ENCODE data around the gene USP37.

DNA sequence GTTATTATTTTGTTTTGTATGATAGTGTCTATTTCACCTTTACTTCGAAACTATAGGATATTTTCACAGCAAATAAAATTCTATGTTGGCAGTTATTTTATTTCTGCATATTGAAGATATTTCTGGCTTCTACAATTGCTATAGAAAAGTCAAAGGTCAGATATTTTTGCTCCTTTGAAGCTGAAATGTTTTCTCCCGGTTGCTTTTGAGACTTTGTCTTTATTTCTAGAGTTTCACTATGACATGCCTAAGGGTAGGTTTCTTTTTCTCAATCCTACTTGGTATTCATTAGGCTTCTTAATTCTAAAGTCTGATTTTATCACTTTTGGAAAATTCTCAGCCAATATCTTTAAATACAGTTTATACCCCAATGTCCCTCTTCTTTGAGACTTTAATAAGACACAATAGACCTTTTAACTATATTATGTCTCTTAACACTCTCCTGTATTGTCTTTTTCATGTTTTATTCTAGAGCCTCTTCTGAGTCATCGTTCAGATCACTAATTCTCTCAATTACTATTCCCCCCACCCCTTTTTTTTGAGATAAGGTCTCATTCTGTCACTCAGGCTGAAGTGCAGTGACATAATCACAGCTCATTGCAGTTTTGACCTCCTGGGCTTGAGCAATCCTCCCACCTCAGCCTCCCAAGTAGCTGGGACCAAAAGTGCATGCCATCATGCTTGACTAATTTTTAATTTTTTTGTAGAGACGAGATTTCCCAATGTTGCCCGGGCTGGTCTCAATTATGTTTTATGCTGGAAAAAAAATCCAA is 50.5 kb downstream of the USP37 start:
- no peak for TF ChIP-seq STAG1 (CRISPR knock-in tag; IDR thresholded peaks at IDR 0.05)
- no peak for TF ChIP-seq SETDB1 (CRISPR knock-in tag; IDR thresholded peaks at IDR 0.05; ENCODE audit: borderline replicate concordance)
- TF ChIP-seq GTF3A (CRISPR knock-in tag; conservative IDR thresholded peaks at IDR 0.05): no peak
- TF ChIP-seq ZNF879 (CRISPR knock-in tag; IDR thresholded peaks at IDR 0.05): no peak
- no peak for TF ChIP-seq MXI1 (IDR thresholded peaks at IDR 0.05; ENCODE audit: borderline replicate concordance, low read depth, low read length)
- TF ChIP-seq, protein P1, sequence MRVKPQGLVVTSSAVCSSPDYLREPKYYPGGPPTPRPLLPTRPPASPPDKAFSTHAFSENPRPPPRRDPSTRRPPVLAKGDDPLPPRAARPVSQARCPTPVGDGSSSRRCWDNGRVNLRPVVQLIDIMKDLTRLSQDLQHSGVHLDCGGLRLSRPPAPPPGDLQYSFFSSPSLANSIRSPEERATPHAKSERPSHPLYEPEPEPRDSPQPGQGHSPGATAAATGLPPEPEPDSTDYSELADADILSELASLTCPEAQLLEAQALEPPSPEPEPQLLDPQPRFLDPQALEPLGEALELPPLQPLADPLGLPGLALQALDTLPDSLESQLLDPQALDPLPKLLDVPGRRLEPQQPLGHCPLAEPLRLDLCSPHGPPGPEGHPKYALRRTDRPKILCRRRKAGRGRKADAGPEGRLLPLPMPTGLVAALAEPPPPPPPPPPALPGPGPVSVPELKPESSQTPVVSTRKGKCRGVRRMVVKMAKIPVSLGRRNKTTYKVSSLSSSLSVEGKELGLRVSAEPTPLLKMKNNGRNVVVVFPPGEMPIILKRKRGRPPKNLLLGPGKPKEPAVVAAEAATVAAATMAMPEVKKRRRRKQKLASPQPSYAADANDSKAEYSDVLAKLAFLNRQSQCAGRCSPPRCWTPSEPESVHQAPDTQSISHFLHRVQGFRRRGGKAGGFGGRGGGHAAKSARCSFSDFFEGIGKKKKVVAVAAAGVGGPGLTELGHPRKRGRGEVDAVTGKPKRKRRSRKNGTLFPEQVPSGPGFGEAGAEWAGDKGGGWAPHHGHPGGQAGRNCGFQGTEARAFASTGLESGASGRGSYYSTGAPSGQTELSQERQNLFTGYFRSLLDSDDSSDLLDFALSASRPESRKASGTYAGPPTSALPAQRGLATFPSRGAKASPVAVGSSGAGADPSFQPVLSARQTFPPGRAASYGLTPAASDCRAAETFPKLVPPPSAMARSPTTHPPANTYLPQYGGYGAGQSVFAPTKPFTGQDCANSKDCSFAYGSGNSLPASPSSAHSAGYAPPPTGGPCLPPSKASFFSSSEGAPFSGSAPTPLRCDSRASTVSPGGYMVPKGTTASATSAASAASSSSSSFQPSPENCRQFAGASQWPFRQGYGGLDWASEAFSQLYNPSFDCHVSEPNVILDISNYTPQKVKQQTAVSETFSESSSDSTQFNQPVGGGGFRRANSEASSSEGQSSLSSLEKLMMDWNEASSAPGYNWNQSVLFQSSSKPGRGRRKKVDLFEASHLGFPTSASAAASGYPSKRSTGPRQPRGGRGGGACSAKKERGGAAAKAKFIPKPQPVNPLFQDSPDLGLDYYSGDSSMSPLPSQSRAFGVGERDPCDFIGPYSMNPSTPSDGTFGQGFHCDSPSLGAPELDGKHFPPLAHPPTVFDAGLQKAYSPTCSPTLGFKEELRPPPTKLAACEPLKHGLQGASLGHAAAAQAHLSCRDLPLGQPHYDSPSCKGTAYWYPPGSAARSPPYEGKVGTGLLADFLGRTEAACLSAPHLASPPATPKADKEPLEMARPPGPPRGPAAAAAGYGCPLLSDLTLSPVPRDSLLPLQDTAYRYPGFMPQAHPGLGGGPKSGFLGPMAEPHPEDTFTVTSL (CRISPR knock-in tag; IDR thresholded peaks at IDR 0.05; ENCODE audit: borderline replicate concordance): no peak
- no peak for TF ChIP-seq POLR2A (IDR thresholded peaks at IDR 0.05; ENCODE audit: insufficient read depth in 1 of 2, low read depth in 2 of 2, low read length in 2 of 2)
- TF ChIP-seq, protein P2, sequence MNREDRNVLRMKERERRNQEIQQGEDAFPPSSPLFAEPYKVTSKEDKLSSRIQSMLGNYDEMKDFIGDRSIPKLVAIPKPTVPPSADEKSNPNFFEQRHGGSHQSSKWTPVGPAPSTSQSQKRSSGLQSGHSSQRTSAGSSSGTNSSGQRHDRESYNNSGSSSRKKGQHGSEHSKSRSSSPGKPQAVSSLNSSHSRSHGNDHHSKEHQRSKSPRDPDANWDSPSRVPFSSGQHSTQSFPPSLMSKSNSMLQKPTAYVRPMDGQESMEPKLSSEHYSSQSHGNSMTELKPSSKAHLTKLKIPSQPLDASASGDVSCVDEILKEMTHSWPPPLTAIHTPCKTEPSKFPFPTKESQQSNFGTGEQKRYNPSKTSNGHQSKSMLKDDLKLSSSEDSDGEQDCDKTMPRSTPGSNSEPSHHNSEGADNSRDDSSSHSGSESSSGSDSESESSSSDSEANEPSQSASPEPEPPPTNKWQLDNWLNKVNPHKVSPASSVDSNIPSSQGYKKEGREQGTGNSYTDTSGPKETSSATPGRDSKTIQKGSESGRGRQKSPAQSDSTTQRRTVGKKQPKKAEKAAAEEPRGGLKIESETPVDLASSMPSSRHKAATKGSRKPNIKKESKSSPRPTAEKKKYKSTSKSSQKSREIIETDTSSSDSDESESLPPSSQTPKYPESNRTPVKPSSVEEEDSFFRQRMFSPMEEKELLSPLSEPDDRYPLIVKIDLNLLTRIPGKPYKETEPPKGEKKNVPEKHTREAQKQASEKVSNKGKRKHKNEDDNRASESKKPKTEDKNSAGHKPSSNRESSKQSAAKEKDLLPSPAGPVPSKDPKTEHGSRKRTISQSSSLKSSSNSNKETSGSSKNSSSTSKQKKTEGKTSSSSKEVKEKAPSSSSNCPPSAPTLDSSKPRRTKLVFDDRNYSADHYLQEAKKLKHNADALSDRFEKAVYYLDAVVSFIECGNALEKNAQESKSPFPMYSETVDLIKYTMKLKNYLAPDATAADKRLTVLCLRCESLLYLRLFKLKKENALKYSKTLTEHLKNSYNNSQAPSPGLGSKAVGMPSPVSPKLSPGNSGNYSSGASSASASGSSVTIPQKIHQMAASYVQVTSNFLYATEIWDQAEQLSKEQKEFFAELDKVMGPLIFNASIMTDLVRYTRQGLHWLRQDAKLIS (CRISPR knock-in tag; IDR thresholded peaks at IDR 0.05): no peak
- TF ChIP-seq, protein P3, sequence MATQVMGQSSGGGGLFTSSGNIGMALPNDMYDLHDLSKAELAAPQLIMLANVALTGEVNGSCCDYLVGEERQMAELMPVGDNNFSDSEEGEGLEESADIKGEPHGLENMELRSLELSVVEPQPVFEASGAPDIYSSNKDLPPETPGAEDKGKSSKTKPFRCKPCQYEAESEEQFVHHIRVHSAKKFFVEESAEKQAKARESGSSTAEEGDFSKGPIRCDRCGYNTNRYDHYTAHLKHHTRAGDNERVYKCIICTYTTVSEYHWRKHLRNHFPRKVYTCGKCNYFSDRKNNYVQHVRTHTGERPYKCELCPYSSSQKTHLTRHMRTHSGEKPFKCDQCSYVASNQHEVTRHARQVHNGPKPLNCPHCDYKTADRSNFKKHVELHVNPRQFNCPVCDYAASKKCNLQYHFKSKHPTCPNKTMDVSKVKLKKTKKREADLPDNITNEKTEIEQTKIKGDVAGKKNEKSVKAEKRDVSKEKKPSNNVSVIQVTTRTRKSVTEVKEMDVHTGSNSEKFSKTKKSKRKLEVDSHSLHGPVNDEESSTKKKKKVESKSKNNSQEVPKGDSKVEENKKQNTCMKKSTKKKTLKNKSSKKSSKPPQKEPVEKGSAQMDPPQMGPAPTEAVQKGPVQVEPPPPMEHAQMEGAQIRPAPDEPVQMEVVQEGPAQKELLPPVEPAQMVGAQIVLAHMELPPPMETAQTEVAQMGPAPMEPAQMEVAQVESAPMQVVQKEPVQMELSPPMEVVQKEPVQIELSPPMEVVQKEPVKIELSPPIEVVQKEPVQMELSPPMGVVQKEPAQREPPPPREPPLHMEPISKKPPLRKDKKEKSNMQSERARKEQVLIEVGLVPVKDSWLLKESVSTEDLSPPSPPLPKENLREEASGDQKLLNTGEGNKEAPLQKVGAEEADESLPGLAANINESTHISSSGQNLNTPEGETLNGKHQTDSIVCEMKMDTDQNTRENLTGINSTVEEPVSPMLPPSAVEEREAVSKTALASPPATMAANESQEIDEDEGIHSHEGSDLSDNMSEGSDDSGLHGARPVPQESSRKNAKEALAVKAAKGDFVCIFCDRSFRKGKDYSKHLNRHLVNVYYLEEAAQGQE (IDR thresholded peaks at IDR 0.05; ENCODE audit: borderline replicate concordance in 1 of 2, low read depth in 1 of 2, low read length in 2 of 2): no peak

Measured in HepG2 (cell line).